Stimulated activated naive CD8-positive, alpha-beta T cell treated with anti-CD3 and anti-CD28 coated beads, Interleukin-15, amount 100 ng/mL, for 72 hours (primary cell): ENCODE measurements around the gene FREY1.

Experiments
- ATAC-seq: fragments of 150-1000 bp; cut with Tn5 transposase; 2 replicates; pipeline ENCODE4 v1.10.0; 2021; ENCODE audit warnings: mild to moderate bottlenecking, moderate library complexity
- DNase-seq, 2 donors: peaks; one replicate each; pipeline ENCODE4 v3.0.0; 2021 to 2022
- H3K27ac Mint-ChIP-seq, 2 donors: one replicate each; pipeline ENCODE4 v1.8.0; 2022; ENCODE audit warnings: mild to moderate bottlenecking in 2 of 2, mixed read lengths in 2 of 2, moderate library complexity in 2 of 2
- H3K27me3 Mint-ChIP-seq: one replicate; pipeline ENCODE4 v1.8.0; 2022; ENCODE audit warnings: mixed read lengths
- H3K4me1 Mint-ChIP-seq: one replicate; pipeline ENCODE4 v1.8.0; 2022; ENCODE audit warnings: mild to moderate bottlenecking, mixed read lengths
- H3K4me3 Mint-ChIP-seq, 2 donors: one replicate each; pipeline ENCODE4 v1.8.0; 2022; ENCODE audit warnings: mild to moderate bottlenecking in 2 of 2, mixed read lengths in 2 of 2, moderate library complexity in 1 of 2
- H3K9me3 Mint-ChIP-seq, 2 donors: one replicate each; pipeline ENCODE4 v1.8.0; 2022; ENCODE audit warnings: mixed read lengths in 2 of 2

Gene FREY1, protein sequence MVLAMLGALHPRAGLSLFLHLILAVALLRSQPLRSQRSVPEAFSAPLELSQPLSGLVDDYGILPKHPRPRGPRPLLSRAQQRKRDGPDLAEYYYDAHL

DNA sequence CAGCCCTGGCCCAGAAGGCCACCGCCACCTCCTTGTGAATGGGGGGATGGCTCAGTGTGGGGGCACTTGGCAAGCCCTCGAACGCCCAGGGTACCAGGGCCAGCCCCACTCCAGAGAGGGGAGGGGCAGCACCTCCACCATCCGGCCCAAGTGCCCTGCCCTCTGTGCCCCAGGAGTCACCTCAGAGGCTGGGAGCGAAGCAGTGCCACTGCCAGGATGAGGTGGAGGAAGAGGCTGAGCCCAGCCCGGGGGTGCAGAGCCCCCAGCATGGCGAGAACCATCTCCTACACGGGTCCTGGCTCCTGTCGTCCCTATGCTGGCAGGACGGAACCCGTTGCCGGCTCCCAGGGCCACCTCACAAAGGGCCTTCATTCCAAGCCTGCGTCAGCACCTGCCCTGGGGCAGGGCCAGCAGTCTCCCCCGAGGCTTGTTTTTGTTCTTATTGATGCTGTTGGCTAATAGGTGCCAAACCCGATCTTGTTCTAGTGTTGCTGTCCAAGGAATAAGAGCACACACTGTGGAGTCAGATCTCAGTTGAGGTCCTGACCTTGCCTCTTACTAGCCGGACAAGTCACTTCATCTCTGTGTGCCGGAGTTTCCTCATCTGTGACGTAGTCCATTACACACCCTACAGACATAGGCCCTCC, at the start of gene FREY1:
TSS of gene FREY1 (minus strand) at position 307 of the 647 bp plus-strand sequence. CDS start at position 281, 26 bp downstream.
- no peak for ATAC-seq
- H3K4me1 Mint-ChIP-seq, result peaks cover 9% of the 10 kb centered on the region
- H3K27me3 Mint-ChIP-seq, result no peaks in the 10 kb centered on the region
- H3K27ac Mint-ChIP-seq, result no peak within 1 kb of the TSS
- DNase-seq, result no peak
- H3K9me3 Mint-ChIP-seq, result no peaks in the 10 kb centered on the region
- H3K4me3 Mint-ChIP-seq, result no peak within 1 kb of the TSS

DNA sequence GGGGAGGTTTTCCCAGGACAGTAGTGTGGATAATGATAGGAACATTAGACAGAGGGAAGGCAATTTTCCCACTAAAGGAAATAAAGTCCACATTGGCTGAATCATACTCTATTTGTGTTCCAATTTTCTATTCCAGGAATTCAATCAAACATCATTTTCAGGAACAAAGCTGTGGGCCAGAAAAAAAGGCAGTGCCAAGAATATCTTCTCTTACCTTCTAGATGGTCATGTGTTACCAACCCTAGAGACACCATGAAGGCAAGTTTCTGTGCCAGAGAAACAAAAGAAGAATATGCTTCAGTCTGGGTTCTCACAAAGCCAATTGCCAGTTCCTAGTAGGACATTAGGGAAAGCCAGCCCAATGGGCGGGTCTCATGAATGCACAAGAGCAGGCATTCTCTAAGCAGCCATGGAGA, 42.9 kb upstream of the FREY1 start:
- H3K9me3 Mint-ChIP-seq, result no peaks in the 10 kb centered on the region
- H3K27me3 Mint-ChIP-seq, result no peaks in the 10 kb centered on the region
- ATAC-seq, result no peak
- no peak overlapping the region for H3K4me3 Mint-ChIP-seq
- no peak for DNase-seq
- peak overlapping the region in 1 of 2 donors; percentile 27 for H3K27ac Mint-ChIP-seq
- H3K4me1 Mint-ChIP-seq, result no peaks in the 10 kb centered on the region

DNA sequence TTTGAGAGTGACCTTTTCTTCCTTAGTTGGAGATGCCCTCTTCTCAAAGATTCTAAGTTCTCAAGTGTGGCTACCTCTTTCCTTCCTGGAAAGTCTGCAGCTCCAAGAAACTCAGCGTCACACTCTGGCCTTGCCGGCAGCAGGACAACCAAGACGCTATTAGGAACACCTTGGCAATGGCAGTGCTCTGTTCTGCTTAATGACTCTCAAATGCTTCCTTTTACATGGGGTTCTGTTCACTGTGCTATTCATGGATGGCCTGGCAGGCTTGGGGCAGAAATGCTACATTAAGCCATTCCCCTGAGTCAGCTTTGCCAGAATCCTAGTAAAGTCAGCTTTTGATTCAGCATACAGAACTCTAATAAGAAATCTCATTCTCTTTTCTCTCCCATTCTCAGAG, 41.3 kb upstream of the FREY1 start:
- DNase-seq (no peak), ATAC-seq (no peak)
- Mint-ChIP-seq H3K27ac (peak overlapping the region in 1 of 2 donors; percentile 54), H3K4me1 (no peaks in the 10 kb centered on the region), H3K9me3 (no peaks in the 10 kb centered on the region), H3K27me3 (no peaks in the 10 kb centered on the region), H3K4me3 (no peak overlapping the region)

DNA sequence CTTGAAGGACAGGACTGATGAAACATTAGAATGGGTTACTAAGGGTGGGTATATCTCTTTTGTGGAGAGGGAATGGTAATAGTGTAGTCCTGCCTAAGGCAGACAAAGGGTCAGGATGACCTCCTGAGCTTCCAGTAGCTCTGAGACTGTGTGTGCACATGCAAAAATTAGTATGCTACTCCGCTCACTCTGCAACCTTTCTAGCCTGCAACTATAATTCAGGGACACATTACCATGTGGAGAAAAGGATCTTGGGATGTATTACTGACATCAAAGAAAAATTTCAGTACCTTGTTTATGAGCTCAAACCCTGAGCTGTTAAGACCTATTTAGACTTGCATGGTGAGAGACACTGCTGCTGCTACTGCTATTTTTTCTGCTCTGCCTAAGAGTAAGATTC, 40.8 kb upstream of the FREY1 start:
- H3K4me3 Mint-ChIP-seq, result no peak overlapping the region
- H3K27ac Mint-ChIP-seq, result no peak overlapping the region

DNA sequence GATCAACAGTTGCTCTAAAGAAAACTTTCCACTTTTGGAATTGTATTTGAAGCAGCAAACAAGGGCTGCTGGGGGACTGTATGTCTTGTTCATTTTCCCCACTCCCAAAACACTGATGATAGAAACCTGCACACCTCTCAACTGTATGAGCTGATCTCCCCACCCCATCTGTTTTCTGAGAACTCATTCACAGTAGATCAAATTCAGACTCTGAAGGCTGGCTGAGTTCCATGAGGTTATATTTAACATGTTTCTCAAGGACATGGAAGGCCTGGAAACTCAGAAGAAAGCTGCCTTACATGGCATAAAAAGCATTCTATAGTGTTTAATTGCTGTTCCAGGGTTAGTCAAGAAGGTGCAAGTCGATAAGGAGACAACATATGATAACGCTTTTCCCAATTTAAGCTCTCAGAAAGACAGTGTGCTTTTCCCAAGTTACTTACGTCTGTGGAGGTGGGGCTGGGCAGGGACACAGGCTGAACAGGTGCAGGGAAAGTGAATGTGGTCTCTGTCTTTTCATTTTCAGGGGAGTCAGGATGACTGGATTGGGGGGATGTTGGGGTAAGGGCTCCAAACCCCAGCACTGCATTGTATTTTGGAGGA, 38.4 kb upstream of the FREY1 start:
- Mint-ChIP-seq H3K27me3 (no peaks in the 10 kb centered on the region), H3K4me3 (no peak overlapping the region), H3K9me3 (no peaks in the 10 kb centered on the region), H3K27ac (no peak overlapping the region), H3K4me1 (no peaks in the 10 kb centered on the region)
- DNase-seq (no peak), ATAC-seq (no peak)

More for the DNA sequence above, 40.8 kb upstream of the FREY1 start:
- no peaks in the 10 kb centered on the region for H3K4me1 Mint-ChIP-seq
- DNase-seq (no peak), ATAC-seq (no peak)
- H3K27me3 Mint-ChIP-seq, result no peaks in the 10 kb centered on the region
- no peaks in the 10 kb centered on the region for H3K9me3 Mint-ChIP-seq

DNA sequence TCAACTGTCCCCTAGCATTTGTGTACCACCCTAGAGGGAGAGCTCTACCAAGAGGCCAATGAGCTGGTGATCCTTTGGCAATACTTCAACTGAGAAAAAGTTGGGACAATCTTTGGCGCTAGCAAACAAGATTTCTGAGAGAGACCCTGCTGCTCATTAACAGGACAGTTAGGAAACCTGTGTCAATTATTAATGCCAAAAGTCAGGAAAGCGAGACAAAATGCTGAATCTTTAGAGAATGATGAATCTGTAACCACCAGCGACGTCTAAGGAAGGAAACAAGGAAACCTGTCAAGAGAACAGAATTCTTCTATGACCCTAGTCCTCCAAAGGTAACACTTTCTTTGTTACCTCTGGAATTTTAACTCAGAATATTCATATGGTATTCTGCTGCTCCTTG, 35.3 kb upstream of the FREY1 start:
- no peak overlapping the region for H3K4me3 Mint-ChIP-seq
- no peaks in the 10 kb centered on the region for H3K4me1 Mint-ChIP-seq
- no peaks in the 10 kb centered on the region for H3K9me3 Mint-ChIP-seq
- no peak for ATAC-seq
- DNase-seq, result no peak
- no peak overlapping the region for H3K27ac Mint-ChIP-seq
- no peaks in the 10 kb centered on the region for H3K27me3 Mint-ChIP-seq

DNA sequence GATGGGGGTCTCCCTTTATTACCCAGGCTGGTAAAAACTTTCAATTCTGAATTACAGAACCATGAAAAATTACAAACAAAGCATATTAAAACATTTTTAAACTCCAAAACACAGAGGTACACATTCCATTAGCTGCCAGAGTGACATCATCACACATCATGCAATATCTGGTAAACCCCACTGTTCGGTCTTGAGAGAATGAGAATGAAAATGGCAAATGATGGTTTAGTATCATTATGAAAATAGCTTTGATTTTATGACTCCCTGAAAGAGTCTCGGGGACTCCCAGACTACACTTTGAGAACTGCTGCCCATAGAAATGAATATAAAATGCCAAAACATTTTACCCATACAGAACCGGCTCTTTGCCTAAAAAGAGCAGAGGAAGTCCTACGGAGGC, 34.2 kb upstream of the FREY1 start:
- Mint-ChIP-seq H3K4me3 (no peak overlapping the region), H3K9me3 (no peaks in the 10 kb centered on the region), H3K27ac (peak overlapping the region in 1 of 2 donors; percentile 52), H3K4me1 (no peaks in the 10 kb centered on the region), H3K27me3 (no peaks in the 10 kb centered on the region)
- ATAC-seq (peak; percentile 63), DNase-seq (no peak)

DNA sequence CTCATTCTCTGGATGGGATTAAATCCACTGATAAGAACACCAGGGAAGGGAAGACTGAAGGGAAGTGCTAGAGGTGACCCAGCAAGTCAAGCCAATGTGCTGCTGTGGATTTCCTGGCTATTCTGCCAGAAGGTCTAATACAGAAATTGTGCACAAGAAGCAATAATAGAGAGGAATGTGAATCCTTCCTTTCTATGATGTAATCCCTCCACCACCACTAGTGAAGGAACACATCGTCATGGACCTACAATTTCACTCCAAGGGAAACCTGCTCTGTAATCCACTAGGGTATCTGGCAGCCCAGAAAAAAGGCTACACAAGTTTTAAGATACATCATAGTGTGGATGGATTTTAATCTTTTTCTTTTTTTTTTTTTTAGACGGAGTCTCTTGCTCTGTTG, 32.8 kb upstream of the FREY1 start:
- Mint-ChIP-seq H3K27me3 (no peaks in the 10 kb centered on the region), H3K4me1 (no peaks in the 10 kb centered on the region), H3K4me3 (no peak overlapping the region), H3K9me3 (no peaks in the 10 kb centered on the region), H3K27ac (no peak overlapping the region)
- DNase-seq (no peak), ATAC-seq (no peak)

DNA sequence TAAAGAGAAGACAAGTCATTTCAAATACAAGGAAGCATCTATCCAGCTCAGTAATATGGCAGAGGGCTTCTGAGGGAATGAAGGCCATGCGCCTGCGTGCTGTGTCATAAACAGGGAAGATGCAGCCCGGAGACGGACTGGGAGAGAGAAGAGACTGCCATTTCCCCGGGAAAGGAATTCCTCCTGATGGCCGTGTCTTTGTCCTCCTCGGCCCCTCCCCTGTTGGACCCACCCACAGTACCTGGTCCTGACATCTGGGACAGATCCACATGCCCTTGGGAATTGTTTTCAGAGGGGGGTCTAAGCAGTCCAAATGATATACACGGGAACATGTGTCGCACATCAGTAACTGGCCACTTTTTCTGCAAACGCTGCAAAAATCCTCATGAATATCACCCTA, 30.8 kb upstream of the FREY1 start:
- peak overlapping the region in 1 of 2 donors; percentile 48 for H3K27ac Mint-ChIP-seq
- no peaks in the 10 kb centered on the region for H3K27me3 Mint-ChIP-seq
- H3K4me3 Mint-ChIP-seq, result no peak overlapping the region
- no peaks in the 10 kb centered on the region for H3K9me3 Mint-ChIP-seq
- DNase-seq, result no peak
- no peaks in the 10 kb centered on the region for H3K4me1 Mint-ChIP-seq
- ATAC-seq, result no peak

DNA sequence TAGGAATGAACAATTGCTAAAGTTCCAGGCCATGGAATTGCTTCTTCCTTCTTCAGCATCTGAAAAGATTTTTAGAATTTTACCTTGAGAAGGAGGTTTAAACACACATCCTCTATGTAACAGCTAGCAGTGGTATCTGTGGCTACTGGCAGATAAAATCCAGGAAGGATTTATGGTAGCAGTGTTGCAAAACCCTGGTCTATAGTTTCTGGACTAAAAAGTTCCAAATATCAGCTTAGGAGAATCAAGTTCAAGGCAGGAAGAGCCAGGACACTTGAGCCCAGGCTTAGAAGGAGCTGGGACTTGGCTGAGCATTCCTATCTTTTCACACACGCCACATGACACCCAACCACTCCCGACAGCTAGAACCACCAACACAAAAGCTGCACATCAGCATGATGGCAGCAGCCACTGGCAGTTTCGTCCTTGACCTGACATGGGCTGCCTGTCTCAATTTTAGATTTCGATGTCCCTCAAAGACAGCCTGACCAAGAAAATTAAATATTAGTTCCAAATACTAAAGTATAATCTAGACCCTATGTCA, 29.5 kb upstream of the FREY1 start:
- Mint-ChIP-seq H3K4me3 (no peak overlapping the region), H3K4me1 (peaks cover 2% of the 10 kb centered on the region), H3K27ac (peak overlapping the region in 1 of 2 donors; percentile 77), H3K9me3 (no peaks in the 10 kb centered on the region), H3K27me3 (no peaks in the 10 kb centered on the region)
- DNase-seq, result no peak
- ATAC-seq, result no peak

DNA sequence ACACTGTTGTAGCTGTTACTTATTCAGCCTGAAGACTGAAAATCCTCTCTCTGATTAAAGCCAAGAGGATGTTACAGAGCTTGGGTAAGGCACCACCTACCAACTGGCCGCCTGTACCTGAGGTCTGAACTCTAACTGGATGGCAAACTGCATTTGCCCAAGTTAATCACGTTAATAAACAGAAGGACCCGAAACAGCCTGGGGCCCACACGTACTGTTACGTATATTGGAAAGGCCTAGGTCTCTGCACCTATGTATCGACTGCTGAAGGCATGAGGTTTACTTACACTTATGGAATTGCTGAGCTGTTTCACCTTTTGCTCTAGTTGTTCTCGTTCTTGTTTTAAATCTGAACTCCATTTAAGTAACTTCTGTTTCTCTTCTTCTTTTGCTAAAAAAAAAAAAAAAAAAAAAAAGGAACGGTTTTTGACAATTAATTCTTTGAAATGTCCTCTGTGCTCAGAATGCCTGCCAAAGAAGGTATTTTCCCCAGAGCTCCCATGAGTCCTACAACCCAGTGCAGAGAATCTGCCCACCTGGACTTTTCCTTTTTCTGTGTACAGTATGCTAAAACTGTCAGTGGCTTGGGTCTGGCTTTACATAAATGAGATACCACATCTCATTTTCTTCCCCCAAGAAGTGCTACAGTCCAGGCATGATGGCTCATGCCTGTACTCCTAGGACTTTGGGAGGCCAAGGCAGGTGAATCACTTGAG, 28.4 kb upstream of the FREY1 start:
- H3K9me3 Mint-ChIP-seq, result no peaks in the 10 kb centered on the region
- ATAC-seq, result no peak
- no peaks in the 10 kb centered on the region for H3K27me3 Mint-ChIP-seq
- DNase-seq, result no peak
- no peak overlapping the region for H3K27ac Mint-ChIP-seq
- H3K4me1 Mint-ChIP-seq, result peaks cover 13% of the 10 kb centered on the region
- no peak overlapping the region for H3K4me3 Mint-ChIP-seq

DNA sequence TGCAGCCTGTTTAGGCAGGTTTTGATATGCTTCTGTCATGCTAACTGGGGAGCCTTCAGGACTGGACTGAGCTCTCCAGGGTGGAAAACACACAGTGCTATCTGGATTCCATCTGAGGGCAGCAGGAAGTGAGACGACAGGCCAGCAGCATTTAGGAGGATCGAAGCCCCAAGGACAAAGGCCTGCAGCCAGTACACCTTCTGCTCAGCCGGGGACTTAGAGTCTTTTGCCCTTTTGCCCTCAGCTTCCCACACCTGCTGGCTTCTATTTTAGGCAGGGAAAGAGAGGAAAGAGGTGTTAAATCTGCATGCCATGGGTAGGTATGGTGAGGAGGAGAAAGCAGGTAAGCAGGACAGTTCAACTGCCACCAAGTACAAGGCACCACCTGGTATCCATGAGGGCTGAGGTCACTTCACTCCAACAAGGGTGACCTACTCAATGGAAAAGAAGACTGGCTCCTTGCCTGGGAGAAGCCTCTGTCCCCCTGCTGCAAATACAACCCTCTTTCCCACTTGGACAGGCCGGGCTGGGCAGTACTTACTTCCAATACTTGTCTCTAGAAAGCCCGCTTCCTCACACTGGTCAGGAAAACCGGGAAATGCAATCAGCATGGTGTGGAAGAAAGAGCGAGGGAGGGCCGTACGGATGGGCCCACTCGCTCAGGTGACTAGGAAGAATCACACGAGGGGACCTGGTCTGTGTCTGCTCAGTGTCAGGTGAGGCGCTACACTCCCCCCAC, 27.7 kb upstream of the FREY1 start:
- Mint-ChIP-seq H3K4me3 (no peak overlapping the region), H3K27ac (peak overlapping the region in 1 of 2 donors; percentile 82), H3K4me1 (peaks cover 20% of the 10 kb centered on the region), H3K9me3 (no peaks in the 10 kb centered on the region), H3K27me3 (no peaks in the 10 kb centered on the region)
- ATAC-seq (no peak), DNase-seq (no peak)

DNA sequence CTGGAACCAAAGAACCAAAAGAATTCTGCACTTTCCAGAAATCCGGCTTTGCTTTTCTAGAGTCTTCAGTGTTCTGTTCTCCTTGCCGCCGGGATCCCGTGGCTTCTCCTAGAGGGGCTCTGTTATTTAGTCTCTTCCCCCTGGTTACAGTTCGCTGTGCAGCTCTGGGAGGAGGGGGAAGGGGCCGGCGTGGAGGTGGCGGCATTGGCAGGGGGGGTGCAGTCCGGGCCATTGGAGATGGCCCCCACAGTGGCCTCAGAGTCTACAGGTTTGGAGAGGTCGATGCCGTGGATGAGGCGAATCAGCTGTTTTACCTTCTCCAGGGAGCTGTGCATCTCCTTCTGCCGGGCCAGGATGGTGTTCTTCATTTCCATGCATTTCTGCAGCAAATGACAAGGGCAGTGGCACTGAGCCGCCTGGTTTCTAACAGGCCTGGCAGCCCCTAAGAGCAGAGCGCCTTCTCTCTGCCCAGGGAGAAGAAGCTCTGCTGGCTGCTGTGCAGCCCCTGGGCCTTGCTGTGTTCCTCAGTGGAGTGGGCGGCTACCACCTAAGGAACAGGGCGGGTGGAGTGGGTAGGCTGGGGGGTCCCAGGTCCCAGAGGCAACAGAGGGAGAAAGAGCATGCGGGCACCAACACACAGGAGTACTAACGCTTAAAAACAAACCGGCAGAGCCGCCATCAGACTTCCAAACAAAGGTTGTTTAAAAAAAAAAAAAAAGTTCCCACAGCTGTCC, 26.9 kb upstream of the FREY1 start:
- DNase-seq (no peak), ATAC-seq (no peak)
- no peaks in the 10 kb centered on the region for H3K27me3 Mint-ChIP-seq
- no peak overlapping the region for H3K4me3 Mint-ChIP-seq
- no peaks in the 10 kb centered on the region for H3K9me3 Mint-ChIP-seq
- H3K27ac Mint-ChIP-seq, result peak overlapping the region in 1 of 2 donors; percentile 82
- peaks cover 24% of the 10 kb centered on the region for H3K4me1 Mint-ChIP-seq

DNA sequence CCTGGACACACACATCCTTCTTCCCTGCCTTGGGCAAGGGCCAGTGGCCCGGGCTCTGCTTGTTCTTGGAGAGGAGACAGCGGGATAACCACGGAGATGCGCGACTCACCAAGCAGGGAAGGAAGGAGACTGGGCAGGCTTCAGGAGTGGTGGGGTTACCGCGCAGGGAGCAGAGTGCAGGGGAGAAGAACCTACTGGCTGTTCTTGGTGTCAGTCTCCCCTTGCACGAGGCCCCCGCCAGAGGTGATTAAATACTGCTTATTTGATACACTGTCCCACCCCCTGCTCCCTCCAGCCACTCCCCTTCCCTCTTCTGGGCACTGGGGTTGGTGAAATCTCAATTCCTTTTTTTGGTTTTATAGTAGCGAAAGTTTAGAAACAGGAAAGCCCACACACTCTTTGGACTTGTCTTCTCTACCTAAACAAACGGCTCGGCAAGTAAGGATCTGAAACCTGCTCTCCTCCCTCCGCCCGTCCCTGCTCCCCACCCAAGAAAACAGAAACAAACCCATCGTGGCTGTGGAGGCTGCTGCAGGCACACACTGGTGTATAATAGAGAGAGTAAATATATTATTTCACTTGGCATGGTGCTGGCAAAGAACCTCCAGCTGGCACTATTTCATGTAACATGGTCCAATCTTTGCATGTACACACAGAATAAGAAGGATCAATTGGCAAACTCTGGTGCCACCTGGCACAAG, 26.2 kb upstream of the FREY1 start:
- H3K27me3 Mint-ChIP-seq, result no peaks in the 10 kb centered on the region
- no peaks in the 10 kb centered on the region for H3K9me3 Mint-ChIP-seq
- peaks cover 30% of the 10 kb centered on the region for H3K4me1 Mint-ChIP-seq
- ATAC-seq, result no peak
- peak overlapping the region in 1 of 2 donors; percentile 49 for H3K27ac Mint-ChIP-seq
- H3K4me3 Mint-ChIP-seq, result no peak overlapping the region
- no peak for DNase-seq
